ENCODE data around the gene RPL36A. TPM values are rescaled to one million over a fixed set of nuclear protein-coding genes. Genes with fewer than 3 reads are reported as not detected.

Gene RPL36A
- total RNA-seq (2014; rRNA removed; shearing (Covaris generic)): 306 and 329 TPM in 2 replicates

DNA sequence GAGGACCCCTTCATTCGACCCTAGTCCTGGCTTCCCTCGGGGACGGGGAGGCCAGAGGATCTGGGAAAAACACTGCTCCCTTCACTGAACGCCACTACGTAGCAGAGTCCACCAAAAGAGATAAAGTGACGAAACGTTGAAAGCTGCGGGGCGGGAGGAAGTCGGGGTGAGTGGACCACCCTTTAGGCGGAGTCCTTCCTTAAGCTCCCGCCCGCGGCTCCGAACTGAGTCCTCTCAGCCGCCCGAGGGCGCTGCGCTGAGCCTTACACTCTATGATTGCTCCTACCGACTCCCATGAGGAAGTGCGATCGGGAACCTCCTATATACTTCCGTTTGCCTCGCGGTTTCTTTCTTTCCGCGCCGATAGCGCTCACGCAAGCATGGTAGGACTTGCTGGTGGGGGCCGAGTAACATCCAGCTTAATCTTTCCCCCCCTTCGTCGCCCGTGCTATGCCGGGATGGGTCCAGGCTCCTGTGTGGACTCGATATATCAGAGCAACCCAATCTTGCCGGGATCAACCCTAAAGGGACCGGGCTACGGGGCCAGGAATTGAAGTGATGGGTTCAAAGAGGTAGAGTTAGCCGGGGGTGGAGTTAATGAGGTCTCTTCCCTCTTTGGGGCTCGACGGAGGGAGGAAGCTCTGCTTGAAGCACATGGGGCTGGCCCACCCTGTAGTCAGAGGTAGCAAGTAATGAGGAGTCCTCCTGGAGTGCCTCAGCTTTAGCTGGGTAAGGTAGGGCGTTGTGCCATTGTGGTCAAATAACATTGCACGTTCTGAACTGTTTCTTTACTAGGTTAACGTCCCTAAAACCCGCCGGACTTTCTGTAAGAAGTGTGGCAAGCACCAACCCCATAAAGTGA, at the start of gene RPL36A:
TSS of gene RPL36A (plus strand) at position 348 of the 862 bp plus-strand sequence. CDS start at position 381, 33 bp downstream.
- peak; percentile 88 for DNase-seq (ENCODE audit: low read depth)

DNA sequence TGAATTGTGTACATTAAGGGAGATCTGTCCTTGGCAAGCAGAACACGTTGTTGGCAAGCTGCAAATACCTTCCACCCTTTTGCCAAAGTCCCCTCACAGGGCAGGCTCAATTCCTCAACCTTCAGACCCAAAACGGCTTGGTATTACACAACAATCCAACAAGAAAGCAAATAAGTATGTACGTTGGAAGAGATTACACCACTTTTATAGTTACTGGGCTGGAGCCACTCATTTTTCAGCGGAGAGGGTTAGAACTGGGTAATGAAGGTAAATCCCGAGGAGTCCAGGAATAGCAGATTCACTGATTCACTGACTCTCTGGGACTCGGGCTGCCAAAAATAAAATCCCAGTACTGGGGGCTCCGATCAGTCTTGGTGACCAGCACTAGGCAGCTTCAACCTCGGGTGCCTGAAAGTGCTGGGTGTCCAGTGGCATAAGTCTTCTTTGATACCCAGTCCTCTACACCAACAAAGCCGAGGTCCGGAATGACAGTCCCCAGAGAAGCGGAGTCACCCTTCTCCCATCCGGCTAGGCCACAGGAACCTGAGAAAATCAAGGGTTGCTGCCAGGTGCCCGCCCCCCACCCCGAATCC, 42.9 kb upstream of the RPL36A start:
- DNase-seq (ENCODE audit: low read depth): peak; percentile 0

GRCh38 chrX:101348452-101349192, 42.2 kb upstream of the RPL36A start, which contains the start of gene TIMM8A:
TIMM8A (minus strand) TSS chrX:101348742; CDS start chrX:101348664, 78 bp downstream.
- peak; percentile 66 for DNase-seq (ENCODE audit: low read depth)

DNA sequence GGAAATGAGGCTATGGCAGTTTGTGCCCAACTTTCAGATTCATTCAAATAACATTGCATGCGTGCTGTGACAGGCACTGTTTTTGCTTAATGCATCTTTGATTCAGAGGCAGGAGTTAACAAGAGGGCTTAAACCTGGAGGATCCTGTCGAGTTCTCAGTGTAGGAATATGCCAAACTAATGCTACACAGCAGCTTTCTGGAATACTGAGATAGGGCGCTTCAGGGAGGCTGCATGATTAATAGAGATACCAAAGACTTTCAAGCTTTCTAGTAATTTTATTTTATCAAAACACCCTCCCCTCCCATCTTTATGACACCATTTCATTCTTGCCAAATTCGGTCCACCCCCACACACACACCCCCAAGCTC, 41.6 kb upstream of the RPL36A start:
- DNase-seq (ENCODE audit: low read depth): no peak

- DNase-seq (ENCODE audit: low read depth): peak; percentile 9
Observed at GRCh38 chrX:101357166-101357795, 33.5 kb upstream of the RPL36A start.

DNA sequence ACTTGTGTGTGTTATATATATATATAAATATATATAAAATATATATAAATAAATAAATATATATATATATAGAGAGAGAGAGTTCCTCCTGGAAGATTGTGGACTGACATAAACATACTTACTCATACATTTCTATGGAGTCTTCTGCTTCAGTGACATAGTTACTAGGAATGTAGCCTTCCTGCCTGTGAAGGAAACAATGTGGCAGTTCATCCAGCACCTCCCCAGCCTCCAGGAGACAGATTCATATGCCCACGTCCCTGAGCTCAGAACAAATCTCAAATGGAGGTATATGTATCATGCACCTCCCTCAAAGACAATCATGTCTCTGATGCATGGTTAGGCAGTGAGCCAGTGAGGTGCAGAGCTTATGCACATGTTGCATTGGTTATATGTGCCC, 30.8 kb upstream of the RPL36A start:
- no peak for DNase-seq (ENCODE audit: low read depth)

DNA sequence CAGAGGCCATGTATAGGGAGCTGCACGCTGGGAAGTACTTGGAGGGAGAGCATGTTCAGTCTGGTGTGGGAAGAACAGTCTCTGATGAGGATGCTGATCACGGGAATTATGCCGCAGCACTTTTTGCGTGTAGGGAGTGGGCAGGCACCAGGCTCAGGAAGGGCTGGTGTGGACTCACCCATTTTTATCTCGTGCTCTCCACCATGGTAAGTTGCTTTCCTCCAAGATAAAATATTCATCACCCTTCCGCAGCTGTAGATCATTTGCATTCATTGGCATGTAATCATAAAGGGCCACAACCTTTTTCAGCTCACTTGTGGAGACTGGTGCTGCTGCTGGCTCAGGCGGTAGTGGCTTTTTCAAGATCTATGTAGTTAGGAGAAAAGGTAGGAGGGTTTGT, 30.4 kb upstream of the RPL36A start:
- DNase-seq (ENCODE audit: low read depth): no peak

DNA sequence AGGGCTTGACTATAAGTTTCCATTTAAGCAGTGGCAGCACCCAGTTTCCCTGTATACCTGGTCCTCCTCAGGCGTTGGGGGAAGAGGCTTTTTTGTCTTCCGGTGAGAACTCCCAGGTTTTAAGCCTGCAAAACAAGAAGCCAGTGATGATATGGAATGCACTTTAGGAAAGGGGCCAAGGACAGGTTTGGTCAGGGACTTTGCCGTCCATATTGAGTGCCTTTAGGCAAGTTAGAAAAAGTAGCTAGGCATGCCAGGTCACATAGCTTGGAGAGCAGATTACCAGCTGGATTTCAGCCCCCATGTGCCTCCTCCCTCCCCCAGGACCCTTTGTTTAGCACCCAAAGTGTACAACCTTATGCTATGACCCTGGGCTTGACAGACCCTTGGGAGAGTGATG, 28.7 kb upstream of the RPL36A start:
- DNase-seq (ENCODE audit: low read depth): no peak

DNA sequence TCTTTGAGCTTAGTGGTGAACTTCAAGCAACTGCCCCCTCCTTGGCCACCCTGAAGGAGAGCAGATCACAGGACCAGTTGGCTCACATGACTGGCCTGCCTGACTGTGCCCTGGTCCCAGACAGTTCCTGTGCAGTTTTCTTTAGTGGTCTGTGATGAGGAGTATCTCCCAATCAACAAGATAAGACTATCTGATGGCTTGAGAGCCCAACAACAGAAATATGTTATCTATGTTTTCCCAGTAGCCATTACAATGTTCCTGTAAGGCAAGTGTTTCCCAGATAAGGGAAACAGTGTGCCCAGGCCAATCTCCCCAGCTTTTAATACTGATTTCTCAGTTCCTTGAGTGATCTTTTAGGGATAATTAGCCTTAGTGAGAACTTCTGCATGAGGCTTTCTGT, 28.1 kb upstream of the RPL36A start:
- DNase-seq (ENCODE audit: low read depth): no peak

DNA sequence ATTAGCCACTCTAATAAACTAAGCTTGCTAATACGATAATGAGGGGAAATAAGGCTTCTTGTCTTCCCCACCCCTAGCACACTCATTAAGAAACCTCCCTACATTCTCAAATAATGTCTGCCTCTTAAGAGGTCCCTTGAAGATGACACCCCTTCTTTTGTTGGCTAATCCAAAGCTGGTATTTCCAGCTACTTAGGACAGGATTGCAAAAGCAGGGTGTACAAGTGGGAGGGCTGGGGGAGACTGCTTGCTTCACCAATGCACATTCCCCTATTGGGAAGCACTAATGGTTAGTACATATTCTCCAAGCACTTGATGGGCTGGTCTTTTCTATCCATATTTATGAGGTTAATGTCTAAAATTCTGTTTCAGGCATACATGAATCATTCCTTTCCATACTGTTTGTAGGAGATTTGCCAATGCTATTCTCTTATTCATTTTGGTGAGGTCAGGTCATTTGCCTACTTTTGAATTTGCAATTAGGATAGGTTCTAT, 25.5 kb upstream of the RPL36A start:
- no peak for DNase-seq (ENCODE audit: low read depth)

- DNase-seq (ENCODE audit: low read depth): no peak
Observed at GRCh38 chrX:101368800-101369199, 22.0 kb upstream of the RPL36A start.

DNA sequence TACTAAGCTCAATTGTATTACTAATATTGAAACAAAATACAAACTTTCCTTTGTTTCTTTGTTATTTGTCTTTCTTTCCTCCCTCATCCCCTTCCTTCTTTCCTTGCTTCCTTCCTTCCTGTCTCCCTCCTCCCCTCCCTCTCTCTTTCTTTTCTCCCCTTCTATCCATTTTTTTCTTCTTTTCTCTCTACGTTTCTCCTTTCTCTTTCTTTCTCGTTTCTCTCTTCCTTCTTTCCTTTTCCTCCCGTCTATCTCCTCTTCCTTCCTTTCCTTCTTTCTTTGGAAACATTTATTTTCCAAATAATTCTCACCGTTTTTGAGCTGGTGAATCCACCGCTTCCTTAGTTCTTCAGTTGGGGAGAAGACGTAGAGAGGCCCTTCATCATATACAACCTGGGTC, 21.1 kb upstream of the RPL36A start:
- no peak for DNase-seq (ENCODE audit: low read depth)

- DNase-seq (ENCODE audit: low read depth): no peak
Observed at GRCh38 chrX:101370888-101371504, 19.8 kb upstream of the RPL36A start.

- DNase-seq (ENCODE audit: low read depth): no peak
Observed at GRCh38 chrX:101377547-101377946, 13.3 kb upstream of the RPL36A start.

DNA sequence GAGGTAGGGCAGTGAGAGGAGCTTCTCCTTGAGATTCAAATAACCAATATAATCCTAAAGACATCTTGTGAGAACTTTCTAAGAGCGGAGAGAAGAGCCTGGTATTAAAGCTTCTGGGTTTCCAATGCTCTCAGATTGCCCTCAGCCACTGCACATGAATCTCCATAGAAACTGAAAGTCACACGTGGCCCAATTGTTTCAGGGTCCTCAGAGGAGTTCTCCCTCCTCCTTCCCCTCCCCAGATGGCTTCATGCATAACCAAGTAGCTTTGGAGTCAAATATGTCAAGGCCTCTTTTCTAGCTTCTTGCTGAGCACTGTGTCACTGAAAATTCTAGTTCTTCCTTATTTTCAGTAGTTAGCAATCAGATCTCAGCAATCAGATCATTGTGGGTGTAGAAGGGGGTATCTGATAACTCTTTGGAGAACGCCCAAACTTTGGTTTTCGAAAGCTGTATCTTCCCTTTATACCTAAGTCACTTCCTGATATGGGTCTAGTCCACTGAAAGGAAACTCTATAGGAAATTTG, 7.1 kb upstream of the RPL36A start:
- DNase-seq (ENCODE audit: low read depth): no peak

GRCh38 chrX:101385026-101385684, 5.7 kb upstream of the RPL36A start:
- DNase-seq (ENCODE audit: low read depth): no peak

- DNase-seq (ENCODE audit: low read depth): no peak
Observed at GRCh38 chrX:101385795-101386541, 4.8 kb upstream of the RPL36A start, which contains the start of gene BTK. BTK (minus strand) TSS chrX:101386191; CDS start chrX:101375284, 10,907 bp downstream.

- no peak for DNase-seq (ENCODE audit: low read depth)
Observed at GRCh38 chrX:101386542-101386885, 4.3 kb upstream of the RPL36A start.

DNA sequence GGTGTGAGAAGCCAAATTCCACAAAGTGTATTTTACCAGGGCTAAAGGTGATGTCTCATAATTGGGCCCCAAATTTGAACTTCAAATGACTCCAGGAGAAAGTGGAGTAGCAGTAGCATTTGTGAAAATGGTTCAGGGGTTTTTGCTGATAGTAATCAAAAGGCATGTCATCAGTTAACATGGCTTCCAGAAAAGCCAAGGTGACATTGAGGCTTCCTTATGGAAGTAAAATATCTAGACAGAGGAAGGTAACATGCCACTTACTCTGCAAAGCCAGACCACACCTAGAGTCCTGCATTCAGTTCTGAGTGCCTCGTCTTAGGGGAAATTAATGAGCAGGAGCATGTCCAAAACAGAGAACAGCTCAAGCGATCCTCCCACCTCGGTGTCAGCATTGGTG, 2.2 kb upstream of the RPL36A start:
- no peak for DNase-seq (ENCODE audit: low read depth)

DNA sequence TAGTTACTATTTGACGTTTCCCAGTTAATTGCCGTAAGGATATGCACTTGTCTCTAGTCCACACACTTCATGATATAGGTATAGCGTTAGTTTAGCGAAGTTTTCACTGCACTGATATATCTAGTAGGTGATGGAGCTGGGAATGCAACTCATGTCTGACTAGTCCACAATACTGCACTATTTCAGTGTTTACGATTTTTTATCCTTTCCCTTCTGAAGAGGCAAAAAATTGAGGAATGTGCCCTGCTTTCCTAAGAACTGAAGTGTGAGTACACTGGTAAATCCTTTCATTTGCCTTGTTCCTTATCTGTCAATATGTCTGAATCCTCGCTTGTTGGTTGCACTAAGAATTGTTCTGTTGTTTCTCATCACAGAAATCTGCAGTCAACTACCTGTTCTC, 1.0 kb downstream of the RPL36A start:
- no peak for DNase-seq (ENCODE audit: low read depth)
